ENCODE results near the gene LSM14B.

DNA sequence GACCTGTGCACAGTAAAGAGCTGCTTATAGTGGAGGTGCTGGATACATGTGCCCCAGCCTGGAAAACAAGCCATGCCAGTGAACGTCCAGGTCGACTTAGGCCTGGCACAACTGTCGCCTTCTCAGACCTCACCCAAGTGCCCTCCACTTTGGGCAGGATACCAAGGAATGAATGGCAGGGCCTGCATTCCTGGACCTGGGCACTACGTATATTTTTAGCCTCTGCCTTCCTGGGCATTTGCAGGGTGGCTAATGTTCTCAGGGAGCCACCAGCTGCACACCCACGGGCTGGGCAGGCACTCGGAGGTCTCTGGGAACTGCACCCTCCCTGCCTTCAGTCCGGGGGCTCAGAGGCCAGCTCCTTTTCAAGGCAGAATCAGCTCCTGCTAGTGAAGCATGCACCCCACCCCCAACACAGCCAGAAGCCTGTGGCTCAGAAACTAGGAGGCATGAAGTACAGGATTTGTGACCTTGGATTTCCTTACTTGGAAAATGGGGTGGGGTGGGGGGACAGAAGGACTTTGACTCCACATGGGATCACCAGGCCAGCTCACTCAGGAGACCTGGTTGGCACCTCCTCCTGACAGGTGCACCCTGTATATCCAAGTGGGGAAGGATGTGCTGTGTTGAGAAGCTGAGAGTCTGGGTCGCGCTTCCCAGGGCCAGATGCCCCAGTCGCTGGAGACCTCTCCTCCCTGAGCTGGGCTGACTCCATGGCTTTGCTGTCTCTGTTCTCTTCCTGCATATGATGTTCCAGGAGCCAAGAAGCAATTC is 2.5 kb upstream of the LSM14B start:
- no peak for TF ChIP-seq CTCF (conservative IDR thresholded peaks at IDR 0.05)
- no peak for TF ChIP-seq ZFX (IDR thresholded peaks at IDR 0.05)
